H9 (cell line): Measurements from ENCODE around the gene PTMA. TPM values are rescaled to one million over a fixed set of nuclear protein-coding genes. Genes with fewer than 3 reads are reported as not detected.

Source experiments
- DNase-seq: peaks from one replicate; pipeline ENCODE4 v3.0.0-alpha.2; 2017
- H2AFZ ChIP-seq: one replicate; pipeline ENCODE4 v1.6.1; 2013; ENCODE audit warnings: mild to moderate bottlenecking, low read length, control low read depth, moderate library complexity
- H2AK5ac ChIP-seq: 2 replicates; pipeline ENCODE4 v1.6.1; 2013; ENCODE audit warnings: low read length, control low read depth, mixed read lengths; ENCODE audit not compliant: insufficient read length
- H2BK120ac ChIP-seq: one replicate; pipeline ENCODE4 v1.6.1; 2013; ENCODE audit warnings: low read depth, mild to moderate bottlenecking, low read length, control low read depth, inconsistent platforms; ENCODE audit not compliant: poor library complexity, severe bottlenecking
- H2BK12ac ChIP-seq: 2 replicates; pipeline ENCODE4 v1.6.1; 2013; ENCODE audit warnings: low read length, control low read depth, mixed read lengths, low read depth; ENCODE audit not compliant: insufficient read length
- H2BK15ac ChIP-seq: 2 replicates; pipeline ENCODE4 v1.6.1; 2013; ENCODE audit warnings: low read depth, low read length, control low read depth
- H2BK20ac ChIP-seq: one replicate; pipeline ENCODE4 v1.6.1; 2013; ENCODE audit warnings: low read depth, mild to moderate bottlenecking, low read length, control low read depth, inconsistent platforms; ENCODE audit not compliant: poor library complexity, severe bottlenecking
- H2BK5ac ChIP-seq: 2 replicates; pipeline ENCODE4 v1.6.1; 2013; ENCODE audit warnings: low read length, control low read depth, mixed read lengths; ENCODE audit not compliant: insufficient read length
- H3K14ac ChIP-seq: 2 replicates; pipeline ENCODE4 v1.6.1; 2013; ENCODE audit warnings: low read length, control low read depth; ENCODE audit not compliant: insufficient read depth
- H3K18ac ChIP-seq: 2 replicates; pipeline ENCODE4 v1.6.1; 2013; ENCODE audit warnings: low read depth, mild to moderate bottlenecking, mixed read lengths, low read length, control low read depth; ENCODE audit not compliant: insufficient read length
- H3K23ac ChIP-seq: 2 replicates; pipeline ENCODE4 v1.6.1; 2013; ENCODE audit warnings: low read length, control low read depth, mixed read lengths, low read depth; ENCODE audit not compliant: insufficient read length
- H3K23me2 ChIP-seq: 2 replicates; pipeline ENCODE4 v1.6.1; 2013; ENCODE audit warnings: low read depth, mild to moderate bottlenecking, mixed read lengths, low read length, control low read depth; ENCODE audit not compliant: insufficient read length, poor library complexity, severe bottlenecking
- H3K27ac ChIP-seq: 2 replicates; pipeline ENCODE4 v1.5.1; 2013; ENCODE audit warnings: low read length, control low read depth, mixed read lengths, low read depth; ENCODE audit not compliant: insufficient read length
- H3K27me3 ChIP-seq: 2 replicates; pipeline ENCODE4 v1.6.1; 2013; ENCODE audit warnings: low read length, control low read depth, inconsistent platforms; ENCODE audit not compliant: insufficient read depth
- H3K4ac ChIP-seq: 2 replicates; pipeline ENCODE4 v1.6.1; 2013; ENCODE audit warnings: low read depth, mild to moderate bottlenecking, control low read depth, inconsistent platforms, low read length, moderate library complexity
- H3K4me1 ChIP-seq: 2 replicates; pipeline ENCODE4 v1.6.1; 2013; ENCODE audit warnings: low read length, control low read depth, inconsistent platforms; ENCODE audit not compliant: insufficient read depth
- H3K4me2 ChIP-seq: 2 replicates; pipeline ENCODE4 v1.6.1; 2013; ENCODE audit warnings: low read length, control low read depth, mixed read lengths; ENCODE audit not compliant: insufficient read length, insufficient read depth
- H3K56ac ChIP-seq: 2 replicates; pipeline ENCODE4 v1.6.1; 2013; ENCODE audit warnings: low read depth, mild to moderate bottlenecking, mixed read lengths, low read length, control low read depth; ENCODE audit not compliant: insufficient read length
- H3K79me1 ChIP-seq: 2 replicates; pipeline ENCODE4 v1.6.1; 2013; ENCODE audit warnings: low read depth, mild to moderate bottlenecking, moderate library complexity, low read length, control low read depth, inconsistent platforms; ENCODE audit not compliant: insufficient read depth, poor library complexity, severe bottlenecking
- H3K79me2 ChIP-seq: 2 replicates; pipeline ENCODE4 v1.6.1; 2013; ENCODE audit warnings: low read length, control low read depth, inconsistent platforms; ENCODE audit not compliant: insufficient read depth
- H3K9ac ChIP-seq: 2 replicates; pipeline ENCODE4 v1.6.1; 2013; ENCODE audit warnings: low read length, control low read depth, mixed read lengths; ENCODE audit not compliant: insufficient read length; ENCODE audit errors: extremely low read depth
- H3K9me3 ChIP-seq: one replicate; pipeline ENCODE4 v1.6.1; 2013; ENCODE audit warnings: low read depth, low read length, inconsistent platforms; ENCODE audit not compliant: control insufficient read depth
- H3T11ph ChIP-seq: one replicate; pipeline ENCODE4 v1.6.1; 2013; ENCODE audit warnings: mild to moderate bottlenecking, low read length, control low read depth, inconsistent platforms
- H4K20me1 ChIP-seq: one replicate; pipeline ENCODE4 v1.6.1; 2013; ENCODE audit not compliant: control insufficient read depth, insufficient read length, insufficient read depth
- H4K5ac ChIP-seq: 2 replicates; pipeline ENCODE4 v1.6.1; 2013; ENCODE audit warnings: low read depth, mild to moderate bottlenecking, mixed read lengths, low read length, control low read depth; ENCODE audit not compliant: insufficient read length
- H4K8ac ChIP-seq: replicated peaks from 2 replicates; pipeline ENCODE4 v1.6.1; 2013; ENCODE audit warnings: low read length, control low read depth, mixed read lengths, low read depth; ENCODE audit not compliant: insufficient read length
- H4K91ac ChIP-seq: 2 replicates; pipeline ENCODE4 v1.6.1; 2013; ENCODE audit warnings: low read depth, mild to moderate bottlenecking, moderate library complexity, mixed read lengths, low read length, control low read depth; ENCODE audit not compliant: insufficient read length
- H3K27ac Mint-ChIP-seq, 3 experiments: 2 replicates in 2 of 3; 3 replicates in 1 of 3; pipeline ENCODE4 v1.8.0; 2020 to 2021; ENCODE audit warnings: mixed read lengths in 3 of 3, mild to moderate bottlenecking in 1 of 3, moderate library complexity in 1 of 3
- H3K27me3 Mint-ChIP-seq: 2 replicates; pipeline ENCODE4 v1.8.0; 2021; ENCODE audit warnings: low read depth, mild to moderate bottlenecking, moderate library complexity, mixed read lengths
- H3K36me3 Mint-ChIP-seq, 3 experiments: 2 replicates in 2 of 3; 3 replicates in 1 of 3; pipeline ENCODE4 v1.8.0; 2020 to 2021; ENCODE audit warnings: low read depth in 3 of 3, mixed read lengths in 3 of 3; ENCODE audit not compliant: insufficient read depth in 1 of 3
- H3K4me1 Mint-ChIP-seq, 2 experiments: 2 replicates each; pipeline ENCODE4 v1.8.0; 2020; ENCODE audit warnings: mixed read lengths in 2 of 2
- H3K4me3 Mint-ChIP-seq, 2 experiments: 2 replicates in 1 of 2; 3 replicates in 1 of 2; pipeline ENCODE4 v1.8.0; 2020 to 2021; ENCODE audit warnings: mild to moderate bottlenecking in 2 of 2, mixed read lengths in 2 of 2, moderate library complexity in 1 of 2
- H3K9me3 Mint-ChIP-seq, 2 experiments: 2 replicates in 1 of 2; 3 replicates in 1 of 2; pipeline ENCODE4 v1.8.0; 2020; ENCODE audit warnings: mild to moderate bottlenecking in 2 of 2, mixed read lengths in 2 of 2, moderate library complexity in 1 of 2
- CTCF ChIP-seq: fragments of 200-600 bp; sonication (generic); conservative IDR thresholded peaks from 3 replicates; pipeline ENCODE4 v1.8.0; 2021; ENCODE audit warnings: antibody characterized with exemption, mild to moderate bottlenecking
- WGBS: extraction: QIAGEN DNeasy Blood & Tissue Kit; methylation state at CpG from one replicate; pipeline ENCODE4 v1.1.7; 2013; ENCODE audit warnings: missing lambda C conversion rate, low lambda C conversion rate, mixed read lengths; ENCODE audit not compliant: insufficient read length; ENCODE audit errors: extremely low coverage; 5-methylcytosine and 5-hydroxymethylcytosine counted together
- total RNA-seq: library from RNA; stranded (reverse); gene quantifications from 2 replicates; pipeline ENCODE4 v1.2.1, GENCODE V29; 2021

The PTMA gene
- total RNA-seq, 1 experiment from 2014 or later: 1,963 TPM

GRCh38 chr2:231692847-231693246, 15.5 kb upstream of the PTMA start:
- H3K4me1 Mint-ChIP-seq: peaks cover 14 to 18% of the 10 kb centered on the region in 2 experiments
- H3K9me3 Mint-ChIP-seq: no peaks in the 10 kb centered on the region
- H3K56ac ChIP-seq: no peak overlapping the region
- no peak overlapping the region for H3K23ac ChIP-seq
- DNase-seq: no peak
- H2AFZ ChIP-seq: no peak overlapping the region
- no peak overlapping the region for H4K5ac ChIP-seq
- H4K91ac ChIP-seq: no peak overlapping the region
- no peaks in the 10 kb centered on the region for H3K4me1 ChIP-seq
- no peak overlapping the region for H3T11ph ChIP-seq
- no peaks in the 10 kb centered on the region; a peak in 1 of 7 replicates for H3K36me3 Mint-ChIP-seq
- H3K14ac ChIP-seq: no peak overlapping the region
- H4K20me1 ChIP-seq: no peaks in the 10 kb centered on the region
- H3K23me2 ChIP-seq: no peaks in the 10 kb centered on the region
- no peak overlapping the region for H3K4ac ChIP-seq
- no peak overlapping the region for H2BK20ac ChIP-seq
- no peak overlapping the region for H3K9ac ChIP-seq
- no peak overlapping the region for H2BK5ac ChIP-seq
- no CpG with 5 or more reads among the region's 13 CpGs for WGBS
- no peak for TF ChIP-seq CTCF
- no peaks in the 10 kb centered on the region for H3K79me1 ChIP-seq
- H4K8ac ChIP-seq: no peak overlapping the region
- no peak overlapping the region for H3K18ac ChIP-seq
- no peak overlapping the region for H2BK12ac ChIP-seq
- no peak overlapping the region for H3K27ac ChIP-seq
- H2BK15ac ChIP-seq: no peak overlapping the region
- H3K27me3 Mint-ChIP-seq: no peaks in the 10 kb centered on the region; the same call in 1 of the 2 replicates
- no peak overlapping the region for H2BK120ac ChIP-seq
- H3K27me3 ChIP-seq: no peaks in the 10 kb centered on the region
- no peaks in the 10 kb centered on the region for H3K9me3 ChIP-seq
- H2AK5ac ChIP-seq: no peak overlapping the region
- H3K27ac Mint-ChIP-seq: peak overlapping the region in 1 of 3 experiments; percentile 52; a peak in 1 of 7 replicates
- no peak overlapping the region for H3K4me2 ChIP-seq
- no peaks in the 10 kb centered on the region for H3K79me2 ChIP-seq
- no peak overlapping the region for H3K4me3 Mint-ChIP-seq
